ENCODE results near the gene GRAMD1B.
"Not testable (repeated sequence)": the region's sequence is repeated elsewhere in the genome, so short reads cannot be mapped to it uniquely, and the experiment has no call there.

Gene GRAMD1B

DNA sequence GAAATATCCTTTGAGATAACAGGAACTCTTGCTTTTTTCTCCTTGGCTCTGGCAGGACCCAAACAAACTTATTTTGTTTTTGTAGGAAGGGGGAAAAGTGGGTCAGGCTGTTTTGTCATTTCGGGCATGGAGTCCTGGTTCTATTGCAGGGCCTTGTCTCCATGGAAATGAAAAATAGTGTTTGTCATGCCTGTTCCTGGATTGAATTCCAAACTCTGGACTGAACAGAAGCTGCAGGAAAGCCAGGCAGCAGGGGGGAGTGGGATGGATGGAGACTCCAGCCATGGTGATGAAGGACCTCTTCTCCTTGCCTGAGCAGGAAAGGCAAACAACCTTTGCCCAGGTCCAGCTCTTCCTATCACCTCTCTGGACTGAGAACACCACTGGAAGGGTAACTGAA is 137.4 kb downstream of the GRAMD1B start:
- no peaks in the 10 kb centered on the region for H3K4me1 ChIP-seq (ENCODE audit: low read depth, poor library complexity, severe bottlenecking)
- no peaks in the 10 kb centered on the region for H4K20me1 ChIP-seq (ENCODE audit: insufficient read depth)
- no peaks in the 10 kb centered on the region for H3K79me2 ChIP-seq (ENCODE audit: insufficient read depth, low read depth)
- TF ChIP-seq CTCF (conservative IDR thresholded peaks at IDR 0.05; ENCODE audit: low read depth, low read length), result no peak
- no peaks in the 10 kb centered on the region for H3K27me3 ChIP-seq (ENCODE audit: insufficient read depth, low read depth)
- no peak overlapping the region for H2AFZ ChIP-seq (ENCODE audit: low read depth)
- no peaks in the 10 kb centered on the region for H3K36me3 ChIP-seq (ENCODE audit: insufficient read depth)
- H3K4me3 ChIP-seq (IDR thresholded peaks at IDR 0.05; ENCODE audit: insufficient read depth, low read depth, low read length), result no peak overlapping the region
- H3K4me2 ChIP-seq, result no peak overlapping the region
- no peak overlapping the region for H3K27ac ChIP-seq
- H3K9ac ChIP-seq, result no peak overlapping the region

GRCh38 chr11:123568367-123568870 is 138.3 kb downstream of the GRAMD1B start:
- H2AFZ ChIP-seq (ENCODE audit: low read depth), result no peak overlapping the region
- H3K27ac ChIP-seq, result no peak overlapping the region
- TF ChIP-seq CTCF (conservative IDR thresholded peaks at IDR 0.05; ENCODE audit: low read depth, low read length), result no peak
- no peak overlapping the region for H3K4me3 ChIP-seq (IDR thresholded peaks at IDR 0.05; ENCODE audit: insufficient read depth, low read depth, low read length)
- H3K4me1 ChIP-seq (ENCODE audit: low read depth, poor library complexity, severe bottlenecking), result no peaks in the 10 kb centered on the region
- H3K4me2 ChIP-seq, result no peak overlapping the region
- H3K27me3 ChIP-seq (ENCODE audit: insufficient read depth, low read depth), result no peaks in the 10 kb centered on the region
- no peak overlapping the region for H3K9ac ChIP-seq
- H3K79me2 ChIP-seq (ENCODE audit: insufficient read depth, low read depth), result no peaks in the 10 kb centered on the region
- H4K20me1 ChIP-seq (ENCODE audit: insufficient read depth), result no peaks in the 10 kb centered on the region
- H3K36me3 ChIP-seq (ENCODE audit: insufficient read depth), result no peaks in the 10 kb centered on the region

GRCh38 chr11:123569393-123569792 is 139.3 kb downstream of the GRAMD1B start:
- no peaks in the 10 kb centered on the region for H3K4me1 ChIP-seq (ENCODE audit: low read depth, poor library complexity, severe bottlenecking)
- H3K4me3 ChIP-seq (IDR thresholded peaks at IDR 0.05; ENCODE audit: insufficient read depth, low read depth, low read length), result no peak overlapping the region

GRCh38 chr11:123570939-123571580 is 141.0 kb downstream of the GRAMD1B start:
- no peak overlapping the region for H3K9ac ChIP-seq
- no peak overlapping the region for H2AFZ ChIP-seq (ENCODE audit: low read depth)
- no peak overlapping the region for H3K27ac ChIP-seq
- TF ChIP-seq CTCF (conservative IDR thresholded peaks at IDR 0.05; ENCODE audit: low read depth, low read length), result no peak
- no peak overlapping the region for H3K4me2 ChIP-seq
- H3K4me1 ChIP-seq (ENCODE audit: low read depth, poor library complexity, severe bottlenecking), result no peaks in the 10 kb centered on the region
- no peaks in the 10 kb centered on the region for H4K20me1 ChIP-seq (ENCODE audit: insufficient read depth)
- H3K27me3 ChIP-seq (ENCODE audit: insufficient read depth, low read depth), result no peaks in the 10 kb centered on the region
- H3K36me3 ChIP-seq (ENCODE audit: insufficient read depth), result no peaks in the 10 kb centered on the region
- no peak overlapping the region for H3K4me3 ChIP-seq (IDR thresholded peaks at IDR 0.05; ENCODE audit: insufficient read depth, low read depth, low read length)
- H3K79me2 ChIP-seq (ENCODE audit: insufficient read depth, low read depth), result no peaks in the 10 kb centered on the region

More at GRCh38 chr11:123569393-123569792, 139.3 kb downstream of the GRAMD1B start:
- no peak overlapping the region for H2AFZ ChIP-seq (ENCODE audit: low read depth)
- no peaks in the 10 kb centered on the region for H3K79me2 ChIP-seq (ENCODE audit: insufficient read depth, low read depth)
- no peak for TF ChIP-seq CTCF (conservative IDR thresholded peaks at IDR 0.05; ENCODE audit: low read depth, low read length)
- H3K4me2 ChIP-seq, result no peak overlapping the region
- H3K9ac ChIP-seq, result no peak overlapping the region
- H3K27ac ChIP-seq, result no peak overlapping the region
- no peaks in the 10 kb centered on the region for H4K20me1 ChIP-seq (ENCODE audit: insufficient read depth)
- H3K36me3 ChIP-seq (ENCODE audit: insufficient read depth), result no peaks in the 10 kb centered on the region
- H3K27me3 ChIP-seq (ENCODE audit: insufficient read depth, low read depth), result no peaks in the 10 kb centered on the region

DNA sequence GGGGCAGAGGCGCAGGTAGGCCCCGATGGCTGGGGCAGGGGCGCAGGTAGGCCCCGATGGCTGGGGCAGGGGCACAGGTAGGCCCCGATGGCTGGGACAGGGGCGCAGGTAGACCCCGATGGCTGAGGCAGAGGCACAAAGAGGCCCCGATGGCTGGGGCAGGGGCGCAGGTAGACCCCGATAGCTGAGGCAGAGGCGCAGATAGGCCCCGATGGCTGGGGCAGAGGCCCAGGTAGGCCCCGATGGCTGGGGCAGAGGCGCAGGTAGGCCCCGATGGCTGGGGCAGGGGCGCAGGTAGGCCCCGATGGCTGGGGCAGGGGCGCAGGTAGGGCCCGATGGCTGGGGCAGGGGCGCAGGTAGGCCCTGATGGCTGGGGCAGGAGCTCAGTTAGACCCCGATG is 142.7 kb downstream of the GRAMD1B start:
- not testable (repeated sequence) for H3K9ac ChIP-seq; H3K79me2 ChIP-seq (ENCODE audit: insufficient read depth, low read depth); H3K27me3 ChIP-seq (ENCODE audit: insufficient read depth, low read depth); H3K4me3 ChIP-seq (IDR thresholded peaks at IDR 0.05; ENCODE audit: insufficient read depth, low read depth, low read length); H4K20me1 ChIP-seq (ENCODE audit: insufficient read depth); H3K27ac ChIP-seq; H3K36me3 ChIP-seq (ENCODE audit: insufficient read depth); H3K4me2 ChIP-seq; H2AFZ ChIP-seq (ENCODE audit: low read depth); H3K4me1 ChIP-seq (ENCODE audit: low read depth, poor library complexity, severe bottlenecking)

Measured in KMS-11 (cell line).